Skeletal muscle satellite cell (primary cell): ENCODE data around the gene MTMR1. TPM values are rescaled to one million over a fixed set of nuclear protein-coding genes. Genes with fewer than 3 reads are reported as not detected.

Experiments
- H3K27me3 ChIP-seq: 2 replicates; pipeline ENCODE4 v1.7.0; 2013; ENCODE audit warnings: low read length; ENCODE audit not compliant: control insufficient read depth, insufficient read depth
- H3K36me3 ChIP-seq: 2 replicates; pipeline ENCODE4 v1.7.0; 2013; ENCODE audit warnings: mild to moderate bottlenecking, control low read depth, low read length; ENCODE audit not compliant: insufficient read depth
- H3K4me1 ChIP-seq: 2 replicates; pipeline ENCODE4 v1.7.0; 2013; ENCODE audit warnings: low read length; ENCODE audit not compliant: control insufficient read depth, insufficient read depth
- H3K4me2 ChIP-seq: 2 replicates; pipeline ENCODE4 v1.7.0; 2013; ENCODE audit warnings: mild to moderate bottlenecking, low read length
- H3K4me3 ChIP-seq: 2 replicates; pipeline ENCODE4 v1.7.0; 2013; ENCODE audit warnings: low read length
- H3K9ac ChIP-seq: 2 replicates; pipeline ENCODE4 v1.7.0; 2013; ENCODE audit warnings: mild to moderate bottlenecking, low read depth, low read length, moderate library complexity
- H3K9me3 ChIP-seq: replicated peaks from 2 replicates; pipeline ENCODE4 v1.7.0; 2013; ENCODE audit warnings: mild to moderate bottlenecking, control low read depth, low read length
- total RNA-seq: library from RNA; depleted of rRNA; stranded (reverse); fragments of >200 nt; gene quantifications from 2 replicates; pipeline ENCODE4 v1.2.3, GENCODE V29; 2012; rRNA removed

MTMR1 gene
- 11.9 and 13.5 TPM in 2 replicates for total RNA-seq

- no peaks in the 10 kb centered on the region for H3K27me3 ChIP-seq
- peak within 1 kb of the TSS; percentile 66 for H3K4me3 ChIP-seq
- no peaks in the 10 kb centered on the region for H3K36me3 ChIP-seq
- peaks cover 15% of the 10 kb centered on the region for H3K4me1 ChIP-seq
- peaks cover 17% of the 10 kb centered on the region for H3K9me3 ChIP-seq
- peak within 1 kb of the TSS; percentile 83 for H3K4me2 ChIP-seq
- peak within 1 kb of the TSS; percentile 77 for H3K9ac ChIP-seq
Observed at GRCh38 chrX:150692831-150693724, at the start of gene MTMR1. MTMR1 (plus strand) TSS chrX:150693396; CDS start chrX:150693531, 135 bp downstream.

GRCh38 chrX:150643958-150644357 is 49.2 kb upstream of the MTMR1 start:
- Histone ChIP-seq H3K9ac (no peak overlapping the region), H3K9me3 (no peaks in the 10 kb centered on the region), H3K4me2 (no peak overlapping the region), H3K4me1 (peaks cover 5% of the 10 kb centered on the region), H3K4me3 (no peak overlapping the region), H3K36me3 (no peaks in the 10 kb centered on the region), H3K27me3 (no peaks in the 10 kb centered on the region)

GRCh38 chrX:150644422-150644821 is 48.8 kb upstream of the MTMR1 start:
- H3K27me3 ChIP-seq = no peaks in the 10 kb centered on the region
- no peak overlapping the region for H3K4me2 ChIP-seq
- no peak overlapping the region for H3K9ac ChIP-seq
- H3K4me3 ChIP-seq = no peak overlapping the region
- no peaks in the 10 kb centered on the region for H3K9me3 ChIP-seq
- H3K36me3 ChIP-seq = no peaks in the 10 kb centered on the region
- H3K4me1 ChIP-seq = peaks cover 8% of the 10 kb centered on the region

- H3K9ac ChIP-seq = no peak overlapping the region
- no peak overlapping the region for H3K4me2 ChIP-seq
- H3K4me3 ChIP-seq = no peak overlapping the region
- no peaks in the 10 kb centered on the region for H3K9me3 ChIP-seq
- H3K27me3 ChIP-seq = no peaks in the 10 kb centered on the region
- H3K4me1 ChIP-seq = peaks cover 8% of the 10 kb centered on the region
- H3K36me3 ChIP-seq = no peaks in the 10 kb centered on the region
Observed at GRCh38 chrX:150647331-150647730, 45.9 kb upstream of the MTMR1 start.

- Histone ChIP-seq H3K9ac (peak overlapping the region; percentile 54), H3K36me3 (no peaks in the 10 kb centered on the region), H3K4me2 (peak overlapping the region; percentile 64), H3K4me3 (no peak overlapping the region), H3K4me1 (peaks cover 8% of the 10 kb centered on the region), H3K9me3 (no peaks in the 10 kb centered on the region), H3K27me3 (no peaks in the 10 kb centered on the region)
Observed at GRCh38 chrX:150648296-150648940, 44.8 kb upstream of the MTMR1 start.

- peaks cover 8% of the 10 kb centered on the region for H3K4me1 ChIP-seq
- H3K4me3 ChIP-seq = no peak overlapping the region
- H3K27me3 ChIP-seq = no peaks in the 10 kb centered on the region
- H3K4me2 ChIP-seq = peak overlapping the region; percentile 64
- no peaks in the 10 kb centered on the region for H3K9me3 ChIP-seq
- H3K36me3 ChIP-seq = no peaks in the 10 kb centered on the region
- peak overlapping the region; percentile 54 for H3K9ac ChIP-seq
Observed at GRCh38 chrX:150649096-150649870, 43.9 kb upstream of the MTMR1 start.

GRCh38 chrX:150651906-150652305 is 41.3 kb upstream of the MTMR1 start:
- Histone ChIP-seq H3K36me3 (no peaks in the 10 kb centered on the region), H3K4me1 (peaks cover 8% of the 10 kb centered on the region), H3K9ac (no peak overlapping the region), H3K27me3 (no peaks in the 10 kb centered on the region), H3K4me3 (no peak overlapping the region), H3K9me3 (no peaks in the 10 kb centered on the region), H3K4me2 (no peak overlapping the region)

- no peaks in the 10 kb centered on the region for H3K9me3 ChIP-seq
- no peak overlapping the region for H3K4me2 ChIP-seq
- no peak overlapping the region for H3K4me3 ChIP-seq
- no peaks in the 10 kb centered on the region for H3K27me3 ChIP-seq
- H3K9ac ChIP-seq = no peak overlapping the region
- no peaks in the 10 kb centered on the region for H3K36me3 ChIP-seq
- no peaks in the 10 kb centered on the region for H3K4me1 ChIP-seq
Observed at GRCh38 chrX:150655788-150656187, 37.4 kb upstream of the MTMR1 start.

GRCh38 chrX:150663073-150663472 is 30.1 kb upstream of the MTMR1 start:
- no peaks in the 10 kb centered on the region for H3K36me3 ChIP-seq
- no peak overlapping the region for H3K9ac ChIP-seq
- peaks cover 4% of the 10 kb centered on the region for H3K4me1 ChIP-seq
- H3K4me3 ChIP-seq = no peak overlapping the region
- H3K27me3 ChIP-seq = no peaks in the 10 kb centered on the region
- H3K4me2 ChIP-seq = no peak overlapping the region
- H3K9me3 ChIP-seq = no peaks in the 10 kb centered on the region

GRCh38 chrX:150664290-150664689 is 28.9 kb upstream of the MTMR1 start:
- Histone ChIP-seq H3K4me3 (no peak overlapping the region), H3K9ac (no peak overlapping the region), H3K4me2 (no peak overlapping the region), H3K4me1 (peaks cover 4% of the 10 kb centered on the region), H3K36me3 (no peaks in the 10 kb centered on the region), H3K9me3 (no peaks in the 10 kb centered on the region), H3K27me3 (no peaks in the 10 kb centered on the region)

- Histone ChIP-seq H3K4me1 (no peaks in the 10 kb centered on the region), H3K36me3 (no peaks in the 10 kb centered on the region), H3K4me3 (no peak overlapping the region), H3K9me3 (no peaks in the 10 kb centered on the region), H3K9ac (no peak overlapping the region), H3K4me2 (no peak overlapping the region), H3K27me3 (no peaks in the 10 kb centered on the region)
Observed at GRCh38 chrX:150676221-150676620, 17.0 kb upstream of the MTMR1 start.
